Left ventricle myocardium superior (tissue), 1 donor: Measurements from ENCODE around the gene ZBTB40. TPM values are rescaled to one million over a fixed set of nuclear protein-coding genes. Genes with fewer than 3 reads are reported as not detected.
A peak's percentile ranks its signal among the peaks of the same experiment; 100 is the strongest.

Experiments used
- ATAC-seq: fragments of 200-7000 bp; cut with Tn5 transposase; one replicate; pipeline ENCODE4 v1.9.1; 2020; ENCODE audit warnings: mild to moderate bottlenecking, moderate library complexity
- DNase-seq: peaks from one replicate; pipeline ENCODE4 v3.0.0-alpha.2; 2020
- intact Hi-C: fragments of 100-400 bp; cut with micrococcal nuclease; formaldehyde crosslinking; loops from one replicate; pipeline ENCODE4 v1.11.0; 2022
- total RNA-seq: library from RNA; stranded (reverse); fragmentation: NEBNext Ultra II Directional; extraction: Animal tissue kit (Norgen Biotek cat#: 25700); gene quantifications from one replicate; pipeline ENCODE4 v1.2.1, GENCODE V29; 2021
- donor health status: DM: no; HTN: yes; CAD: no; lungs with severe emphysema.

The ZBTB40 gene
- total RNA-seq, 1 donor from 2014 or later, result 18.4 TPM

DNA sequence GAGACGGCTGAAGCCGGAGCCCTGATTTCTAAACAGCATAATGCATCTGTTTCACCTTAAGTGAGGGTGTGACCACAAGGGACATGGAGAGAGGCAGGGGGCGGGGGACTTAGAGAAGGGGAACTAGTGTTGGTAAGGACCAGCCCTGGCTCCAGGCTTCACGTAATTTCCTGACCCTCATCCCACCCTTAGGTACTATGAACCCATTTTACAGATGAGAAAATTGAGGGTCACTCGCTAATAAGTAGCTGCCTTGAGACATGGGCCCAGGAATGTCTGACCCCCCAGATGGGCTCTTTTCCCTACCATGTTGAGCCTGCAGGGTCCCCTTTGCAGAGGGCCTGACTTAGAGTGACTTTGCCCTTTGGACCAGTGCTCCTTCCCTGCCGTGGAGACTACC lies 116.3 kb downstream of the ZBTB40 start:
- intact Hi-C loops, result no loop called here
- DNase-seq (no peak), ATAC-seq (no peak)

DNA sequence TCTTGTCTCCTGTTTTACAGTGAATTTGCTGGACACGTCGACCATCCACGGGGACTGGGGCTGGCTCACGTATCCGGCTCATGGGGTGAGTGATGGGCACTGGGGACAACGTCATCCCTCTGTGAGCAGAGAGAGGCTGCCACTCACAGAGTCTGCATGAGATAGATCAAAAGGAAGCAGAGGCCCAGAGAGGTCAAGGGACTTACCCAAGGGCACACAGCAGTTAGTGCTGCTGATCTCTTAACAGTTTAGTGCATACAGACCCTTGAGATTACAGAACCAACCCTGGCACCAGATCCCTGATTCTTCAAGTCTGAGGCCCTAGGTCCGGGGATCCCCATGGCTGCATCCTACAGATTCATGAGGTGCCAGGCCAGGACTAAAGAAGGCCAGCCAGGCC lies 117.6 kb downstream of the ZBTB40 start:
- intact Hi-C loops, result no loop called here
- DNase-seq (no peak), ATAC-seq (no peak)

DNA sequence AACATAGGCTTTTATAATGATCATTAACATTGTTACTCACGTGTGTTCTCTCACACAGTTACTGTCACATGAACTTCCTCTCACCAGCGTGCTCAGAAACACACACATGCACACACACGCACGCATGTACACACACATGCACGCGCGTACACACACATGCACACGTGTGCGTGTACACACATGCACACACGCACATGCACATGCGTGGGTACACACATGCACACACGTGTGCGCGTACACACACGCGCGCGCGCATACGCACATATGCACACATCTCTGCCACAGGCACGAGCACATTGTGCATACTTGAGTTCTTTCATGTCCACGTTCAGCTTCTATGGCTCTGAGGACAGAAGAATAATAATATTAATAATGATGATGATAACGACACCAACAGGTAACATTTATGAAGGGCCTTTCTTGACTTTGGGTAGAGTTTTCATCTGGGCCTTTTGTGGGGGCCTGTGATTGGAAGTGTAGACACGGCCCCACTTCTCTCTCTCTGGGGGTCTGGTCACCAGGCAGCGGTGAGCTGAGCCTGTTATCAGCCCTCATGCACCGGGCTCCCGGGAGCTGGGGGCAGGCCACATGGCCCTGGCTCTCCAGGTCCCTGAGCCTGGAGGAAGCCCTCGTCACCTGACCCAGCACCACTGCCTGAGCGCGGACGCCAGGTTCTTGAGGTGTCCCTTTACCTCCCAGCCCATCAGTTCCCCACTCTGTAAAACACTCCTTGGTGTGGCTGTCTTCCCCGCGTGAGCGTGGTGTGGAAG lies 118.7 kb downstream of the ZBTB40 start:
- DNase-seq, result no peak
- no peak for ATAC-seq
- intact Hi-C loops, result no loop called here

DNA sequence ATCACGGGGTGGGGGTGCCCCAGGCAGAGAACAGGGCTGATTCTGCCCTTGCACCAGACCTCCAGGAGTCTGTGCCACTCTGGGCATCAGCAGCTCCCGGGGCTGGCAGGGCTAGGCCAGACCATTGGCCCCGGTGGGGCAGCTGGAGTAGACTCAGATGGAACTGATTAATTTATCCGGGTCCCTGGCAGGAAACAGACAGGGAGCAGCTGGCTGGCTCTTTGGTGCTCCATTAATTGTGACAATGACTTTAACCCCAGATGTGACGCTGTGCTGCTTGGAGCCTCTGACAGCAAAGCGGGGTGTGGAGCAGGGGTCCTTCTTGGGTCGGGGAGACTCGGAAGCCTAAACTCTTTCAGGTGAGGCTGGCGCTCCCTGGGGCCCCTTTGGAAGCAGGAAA lies 121.2 kb downstream of the ZBTB40 start:
- intact Hi-C loops, result no loop called here
- no peak for ATAC-seq
- no peak for DNase-seq

DNA sequence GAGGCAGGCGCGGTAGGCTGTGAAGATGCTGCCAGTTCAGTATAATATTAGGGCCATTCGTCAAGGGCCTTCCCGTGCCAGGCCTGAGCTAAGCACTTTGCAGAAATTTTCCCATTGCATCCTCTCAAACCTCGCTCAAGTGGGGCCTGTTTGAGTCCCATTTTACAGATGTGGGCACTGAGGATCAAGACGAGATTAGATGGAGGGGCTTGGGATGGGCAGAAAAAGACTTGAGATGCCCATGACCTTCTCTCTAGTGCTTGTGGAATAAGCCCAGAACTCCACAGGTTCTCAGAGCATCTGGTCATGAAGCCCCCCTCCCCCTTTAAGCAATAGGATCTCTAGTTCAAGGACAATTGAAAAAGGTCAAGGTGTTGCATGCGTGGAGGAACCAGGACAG lies 121.6 kb downstream of the ZBTB40 start:
- intact Hi-C loops, result no loop called here
- ATAC-seq, result no peak
- no peak for DNase-seq

DNA sequence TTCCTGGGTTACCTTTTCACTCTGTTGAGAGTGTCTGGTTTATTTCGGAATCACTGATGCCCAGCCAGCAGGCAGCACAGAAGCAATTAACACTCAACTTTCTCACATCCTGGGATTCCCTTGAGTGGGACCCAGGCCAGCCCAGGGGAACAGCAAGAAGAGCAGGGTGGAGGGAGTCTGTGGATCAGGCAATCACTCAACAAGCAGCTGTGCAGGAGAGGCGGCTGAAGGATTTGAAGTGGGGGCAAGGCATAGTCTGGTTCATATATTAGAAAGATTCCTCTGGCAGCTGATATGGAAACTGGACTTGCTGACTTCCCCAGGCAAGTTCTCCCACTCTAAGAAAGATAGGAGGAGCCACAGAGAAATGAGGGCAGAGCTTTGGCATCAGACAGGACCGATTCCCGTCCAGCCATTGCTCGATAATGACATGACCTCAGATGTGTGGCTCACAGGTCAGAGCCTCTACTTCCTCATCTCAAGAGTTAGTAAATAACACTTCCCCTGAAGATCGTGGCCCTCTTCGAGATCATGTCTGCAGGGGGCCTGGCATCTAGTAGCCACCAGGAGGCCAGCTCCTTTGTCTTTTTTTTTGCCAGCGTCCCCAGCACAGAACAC lies 124.0 kb downstream of the ZBTB40 start:
- intact Hi-C loops, result no loop called here
- ATAC-seq (peak; percentile 48), DNase-seq (no peak)

DNA sequence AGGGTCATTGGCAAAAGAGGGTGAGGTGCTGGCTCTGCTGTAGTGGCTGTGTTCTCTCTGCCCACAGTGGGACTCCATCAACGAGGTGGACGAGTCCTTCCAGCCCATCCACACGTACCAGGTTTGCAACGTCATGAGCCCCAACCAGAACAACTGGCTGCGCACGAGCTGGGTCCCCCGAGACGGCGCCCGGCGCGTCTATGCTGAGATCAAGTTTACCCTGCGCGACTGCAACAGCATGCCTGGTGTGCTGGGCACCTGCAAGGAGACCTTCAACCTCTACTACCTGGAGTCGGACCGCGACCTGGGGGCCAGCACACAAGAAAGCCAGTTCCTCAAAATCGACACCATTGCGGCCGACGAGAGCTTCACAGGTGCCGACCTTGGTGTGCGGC lies 124.5 kb downstream of the ZBTB40 start:
- DNase-seq (no peak), ATAC-seq (no peak)
- intact Hi-C loops, result no loop called here

DNA sequence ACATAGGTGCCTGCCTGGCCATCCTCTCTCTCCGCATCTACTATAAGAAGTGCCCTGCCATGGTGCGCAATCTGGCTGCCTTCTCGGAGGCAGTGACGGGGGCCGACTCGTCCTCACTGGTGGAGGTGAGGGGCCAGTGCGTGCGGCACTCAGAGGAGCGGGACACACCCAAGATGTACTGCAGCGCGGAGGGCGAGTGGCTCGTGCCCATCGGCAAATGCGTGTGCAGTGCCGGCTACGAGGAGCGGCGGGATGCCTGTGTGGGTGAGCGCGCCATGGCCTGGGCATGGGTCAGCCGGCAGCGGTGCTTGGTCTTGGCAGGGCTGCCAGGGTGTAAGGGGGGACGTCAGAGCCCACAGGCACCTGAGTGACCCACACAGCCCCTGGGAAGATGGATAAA lies 125.0 kb downstream of the ZBTB40 start:
- intact Hi-C loops, result no loop called here
- no peak for ATAC-seq
- no peak for DNase-seq

DNA sequence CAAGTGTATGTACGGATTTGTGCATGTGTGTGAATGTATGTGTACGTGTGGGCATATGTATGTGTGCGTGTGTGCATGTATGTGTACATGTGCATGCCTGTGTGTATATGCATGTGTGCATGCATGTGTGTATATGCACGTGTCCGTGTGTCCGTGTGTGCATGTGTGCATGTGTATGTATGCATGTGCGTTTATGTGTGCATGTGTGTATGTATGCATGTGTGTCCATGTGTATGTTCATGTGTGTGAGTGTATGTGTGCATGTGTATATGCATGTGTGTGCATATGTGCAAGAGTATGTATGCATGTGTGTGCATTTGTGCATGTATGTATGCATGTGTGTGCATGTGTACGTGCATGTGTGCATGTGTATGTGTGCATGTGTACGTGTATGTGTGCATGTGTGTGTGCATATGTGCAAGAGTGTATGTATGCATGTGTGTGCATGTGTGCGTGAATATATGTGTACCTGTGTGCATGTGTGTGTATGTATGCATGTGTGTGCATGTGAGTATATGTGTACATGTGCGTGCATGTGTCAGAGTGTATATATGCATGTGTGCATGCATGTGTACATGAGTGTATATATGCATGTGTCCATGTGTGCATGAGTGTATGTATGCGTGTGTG lies 127.2 kb downstream of the ZBTB40 start:
- ATAC-seq, result no peak
- no peak for DNase-seq
- intact Hi-C loops, result no loop called here

DNA sequence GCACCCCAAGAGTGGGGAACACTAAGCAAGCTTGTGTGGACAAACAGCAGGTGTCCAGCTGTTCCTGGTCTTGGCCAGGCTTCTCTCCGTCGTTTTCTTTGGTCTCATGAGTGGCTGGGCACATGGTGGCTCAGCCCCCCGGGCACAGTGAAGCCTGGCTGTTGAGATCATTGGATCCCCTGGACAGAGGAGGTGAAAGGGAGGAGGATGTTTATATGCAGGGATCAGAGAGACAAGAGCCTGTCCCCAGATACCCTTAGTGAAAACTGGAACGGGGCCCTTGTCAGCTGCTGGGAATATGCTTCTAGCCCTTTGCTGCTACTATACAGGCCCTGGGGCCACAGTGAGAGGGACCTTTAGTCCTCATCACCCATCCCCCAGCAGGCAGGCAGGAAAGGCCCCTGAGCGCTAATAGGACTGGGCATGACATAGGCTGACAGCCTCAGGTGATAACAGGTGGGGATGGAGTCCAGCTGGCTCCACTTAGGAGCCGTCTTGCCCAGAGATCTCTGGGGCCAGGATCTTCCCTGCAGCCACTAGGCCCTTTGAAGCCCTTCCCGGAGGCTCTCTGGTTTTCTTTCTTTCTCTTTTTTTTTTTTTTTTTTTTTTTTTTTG lies 128.0 kb downstream of the ZBTB40 start:
- ATAC-seq (peak; percentile 85), DNase-seq (peak; percentile 61)
- intact Hi-C loops, result no loop called here

Other genes with a start within 250 kb of the ZBTB40 start
- gene EPHA8, start 111.6 kb downstream of the ZBTB40 start, total RNA-seq, result not detected
- gene C1QA, start 184.8 kb downstream of the ZBTB40 start, total RNA-seq, result 86.5 TPM
- gene C1QC, start 191.8 kb downstream of the ZBTB40 start, total RNA-seq, result 93.5 TPM
- gene C1QB, start 201.4 kb downstream of the ZBTB40 start, total RNA-seq, result 102 TPM